Activated B cell treated with CpG ODN at 0.5 μM for 24 hours (primary cell): Measurements from ENCODE around the gene TRMT44. TPM values are rescaled to one million over a fixed set of nuclear protein-coding genes. Genes with fewer than 3 reads are reported as not detected.
"Not testable (repeated sequence)": the region's sequence is repeated elsewhere in the genome, so short reads cannot be mapped to it uniquely, and the experiment has no call there.

Source experiments
- ATAC-seq: fragments of 200-7000 bp; cut with Tn5 transposase; one replicate; pipeline ENCODE4 v1.10.0; 2021; ENCODE audit warnings: low read depth, mild to moderate bottlenecking, moderate library complexity
- CTCF ChIA-PET: fragments of 350-600 bp; sonication (Branson Sonifier 250); formaldehyde crosslinking; loops from one replicate; lab custom pipeline; 2021; ENCODE audit warnings: antibody characterized with exemption; lab: Charles Lee
- POLR2A ChIA-PET: fragments of 350-600 bp; sonication (Branson Sonifier 250); formaldehyde crosslinking; loops from one replicate; lab custom pipeline; 2021; ENCODE audit warnings: antibody characterized with exemption; lab: Charles Lee
- DNase-seq: peaks from one replicate; pipeline ENCODE4 v3.0.0; 2022
- H3K27ac Mint-ChIP-seq: one replicate; pipeline ENCODE4 v1.8.0; 2020; ENCODE audit warnings: mixed read lengths
- H3K27me3 Mint-ChIP-seq: one replicate; pipeline ENCODE4 v1.8.0; 2021; ENCODE audit warnings: mixed read lengths
- H3K36me3 Mint-ChIP-seq: one replicate; pipeline ENCODE4 v1.8.0; 2021; ENCODE audit warnings: low read depth, mixed read lengths
- H3K4me1 Mint-ChIP-seq: one replicate; pipeline ENCODE4 v1.8.0; 2021; ENCODE audit warnings: mixed read lengths
- H3K4me3 Mint-ChIP-seq: one replicate; pipeline ENCODE4 v1.8.0; 2020; ENCODE audit warnings: mild to moderate bottlenecking, mixed read lengths
- H3K9me3 Mint-ChIP-seq: one replicate; pipeline ENCODE4 v1.8.0; 2020; ENCODE audit warnings: mixed read lengths
- intact Hi-C: fragments of 100-400 bp; cut with micrococcal nuclease; formaldehyde crosslinking; loops from one replicate; pipeline ENCODE4 v1.15.1; 2024
- total RNA-seq: library from RNA; stranded (reverse); gene quantifications from 2 replicates; pipeline ENCODE4 v1.2.3, GENCODE V29; 2022
- TF ChIP-seq, protein P1 (sequence below): fragments of 200-600 bp; IDR thresholded peaks from one replicate; pipeline ENCODE4 v1.8.0; 2022; ENCODE audit warnings: antibody characterized with exemption, mild to moderate bottlenecking

The TRMT44 gene
- total RNA-seq, 1 donor from 2014 or later = 33.8 TPM

DNA sequence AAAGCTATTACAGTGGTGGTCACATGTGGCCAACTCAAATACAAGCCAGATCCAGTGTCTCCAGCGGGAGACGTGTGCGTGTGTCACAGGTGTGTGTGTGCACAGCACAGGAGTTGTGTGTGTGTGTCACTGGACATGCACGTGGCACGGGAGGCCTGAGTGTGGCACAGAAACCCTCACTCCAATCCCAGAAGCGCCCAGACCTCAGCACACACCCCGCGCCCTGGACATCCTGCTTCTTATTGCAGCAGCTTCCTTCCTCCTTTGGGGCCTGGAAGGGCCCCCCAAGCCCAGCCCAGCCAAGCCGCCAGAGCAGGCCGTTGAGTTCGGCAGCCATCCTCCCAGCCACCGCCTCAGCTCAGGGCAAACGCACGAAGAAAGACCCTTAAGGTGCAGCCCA is 37.9 kb upstream of the TRMT44 start:
- no peak for DNase-seq
- TF ChIP-seq, protein P1, sequence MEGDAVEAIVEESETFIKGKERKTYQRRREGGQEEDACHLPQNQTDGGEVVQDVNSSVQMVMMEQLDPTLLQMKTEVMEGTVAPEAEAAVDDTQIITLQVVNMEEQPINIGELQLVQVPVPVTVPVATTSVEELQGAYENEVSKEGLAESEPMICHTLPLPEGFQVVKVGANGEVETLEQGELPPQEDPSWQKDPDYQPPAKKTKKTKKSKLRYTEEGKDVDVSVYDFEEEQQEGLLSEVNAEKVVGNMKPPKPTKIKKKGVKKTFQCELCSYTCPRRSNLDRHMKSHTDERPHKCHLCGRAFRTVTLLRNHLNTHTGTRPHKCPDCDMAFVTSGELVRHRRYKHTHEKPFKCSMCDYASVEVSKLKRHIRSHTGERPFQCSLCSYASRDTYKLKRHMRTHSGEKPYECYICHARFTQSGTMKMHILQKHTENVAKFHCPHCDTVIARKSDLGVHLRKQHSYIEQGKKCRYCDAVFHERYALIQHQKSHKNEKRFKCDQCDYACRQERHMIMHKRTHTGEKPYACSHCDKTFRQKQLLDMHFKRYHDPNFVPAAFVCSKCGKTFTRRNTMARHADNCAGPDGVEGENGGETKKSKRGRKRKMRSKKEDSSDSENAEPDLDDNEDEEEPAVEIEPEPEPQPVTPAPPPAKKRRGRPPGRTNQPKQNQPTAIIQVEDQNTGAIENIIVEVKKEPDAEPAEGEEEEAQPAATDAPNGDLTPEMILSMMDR = no peak
- H3K36me3 Mint-ChIP-seq = peaks cover 60% of the 10 kb centered on the region
- H3K27ac Mint-ChIP-seq = no peak overlapping the region
- intact Hi-C loops = loop anchor here (1.0 to 2.0 kb wide), 3 partner anchors 160 to 598 kb away; no protein-coding TSS in a partner anchor
- no peak for ATAC-seq
- ChIA-PET CTCF (interaction anchor here (0.7 to 2.7 kb wide), 7 partner anchors 9 to 600 kb away, joined by 3 to 17 read pairs (median 6); no protein-coding TSS in a partner anchor), POLR2A (no interaction called here)
- peaks cover 5% of the 10 kb centered on the region for H3K4me1 Mint-ChIP-seq
- H3K4me3 Mint-ChIP-seq = no peak overlapping the region
- no peaks in the 10 kb centered on the region for H3K9me3 Mint-ChIP-seq
- H3K27me3 Mint-ChIP-seq = no peaks in the 10 kb centered on the region

DNA sequence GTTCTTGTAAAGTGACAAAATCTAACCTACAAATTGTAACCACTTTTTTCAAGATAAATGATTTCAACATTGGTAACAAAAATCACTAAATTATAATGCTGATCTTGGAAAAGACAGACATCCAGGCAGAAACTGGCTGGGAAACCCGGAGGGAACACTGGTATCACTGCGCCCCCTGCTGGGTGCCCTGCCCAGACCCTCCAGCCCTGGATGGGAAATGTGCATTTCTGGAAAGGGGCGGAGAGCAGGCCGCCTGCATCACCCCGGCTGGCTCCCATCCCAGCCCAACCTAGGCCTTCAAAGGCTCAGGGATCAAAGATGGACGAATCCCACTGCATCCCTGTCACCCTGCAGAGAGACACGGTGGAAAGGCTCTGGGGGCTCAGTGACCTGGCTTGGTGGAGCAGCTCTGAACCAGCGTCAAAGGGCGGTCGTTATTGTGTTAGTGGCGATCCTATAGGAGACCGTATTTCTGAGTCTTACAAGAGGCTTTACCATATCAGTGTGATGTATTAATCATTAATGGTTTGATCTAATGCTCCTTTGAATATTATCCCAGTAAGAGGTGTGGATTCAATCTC is 37.3 kb upstream of the TRMT44 start:
- DNase-seq = peak; percentile 50
- no peaks in the 10 kb centered on the region for H3K27me3 Mint-ChIP-seq
- TF ChIP-seq, protein P1 = peak; percentile 39
- H3K9me3 Mint-ChIP-seq = no peaks in the 10 kb centered on the region
- no peak overlapping the region for H3K4me3 Mint-ChIP-seq
- peak; percentile 50 for ATAC-seq
- POLR2A ChIA-PET = no interaction called here
- intact Hi-C loops = loop anchor here (1.0 to 2.0 kb wide), 3 partner anchors 161 to 598 kb away; no protein-coding TSS in a partner anchor
- peaks cover 5% of the 10 kb centered on the region for H3K4me1 Mint-ChIP-seq
- CTCF ChIA-PET = interaction anchor here (0.6 to 2.7 kb wide), 9 partner anchors 8 to 601 kb away, joined by 3 to 17 read pairs (median 5); no protein-coding TSS in a partner anchor
- peaks cover 64% of the 10 kb centered on the region for H3K36me3 Mint-ChIP-seq
- H3K27ac Mint-ChIP-seq = no peak overlapping the region

DNA sequence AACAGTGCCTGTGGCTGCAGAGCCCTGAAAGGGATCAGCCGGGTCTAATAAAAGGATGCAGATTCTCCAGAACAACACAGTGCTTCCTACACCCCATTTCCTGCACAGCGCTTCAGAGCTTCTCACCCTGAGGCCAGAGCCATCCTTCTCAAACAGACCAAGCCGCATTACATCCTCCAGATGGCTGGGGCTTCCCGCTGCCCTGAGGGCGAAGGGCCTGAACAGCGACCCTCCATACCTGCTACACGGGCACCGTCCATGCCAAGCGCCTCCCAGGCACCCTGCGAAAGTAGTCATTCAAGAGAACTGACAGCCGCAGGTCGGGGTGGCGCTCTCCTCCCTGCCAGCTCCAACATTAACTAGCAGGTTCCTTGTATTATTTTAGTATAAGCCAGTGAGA is 36.6 kb upstream of the TRMT44 start:
- Mint-ChIP-seq H3K36me3 (peaks cover 63% of the 10 kb centered on the region), H3K4me3 (no peak overlapping the region), H3K4me1 (no peaks in the 10 kb centered on the region), H3K27me3 (no peaks in the 10 kb centered on the region), H3K27ac (no peak overlapping the region), H3K9me3 (no peaks in the 10 kb centered on the region)
- ATAC-seq (no peak), DNase-seq (no peak)
- intact Hi-C loops = loop anchor here (1.0 to 2.0 kb wide), 3 partner anchors 162 to 599 kb away; no protein-coding TSS in a partner anchor
- POLR2A ChIA-PET = no interaction called here
- CTCF ChIA-PET = interaction anchor here (0.6 to 2.7 kb wide), 5 partner anchors 11 to 600 kb away, joined by 3 to 17 read pairs (median 6); no protein-coding TSS in a partner anchor
- TF ChIP-seq, protein P1 = no peak

DNA sequence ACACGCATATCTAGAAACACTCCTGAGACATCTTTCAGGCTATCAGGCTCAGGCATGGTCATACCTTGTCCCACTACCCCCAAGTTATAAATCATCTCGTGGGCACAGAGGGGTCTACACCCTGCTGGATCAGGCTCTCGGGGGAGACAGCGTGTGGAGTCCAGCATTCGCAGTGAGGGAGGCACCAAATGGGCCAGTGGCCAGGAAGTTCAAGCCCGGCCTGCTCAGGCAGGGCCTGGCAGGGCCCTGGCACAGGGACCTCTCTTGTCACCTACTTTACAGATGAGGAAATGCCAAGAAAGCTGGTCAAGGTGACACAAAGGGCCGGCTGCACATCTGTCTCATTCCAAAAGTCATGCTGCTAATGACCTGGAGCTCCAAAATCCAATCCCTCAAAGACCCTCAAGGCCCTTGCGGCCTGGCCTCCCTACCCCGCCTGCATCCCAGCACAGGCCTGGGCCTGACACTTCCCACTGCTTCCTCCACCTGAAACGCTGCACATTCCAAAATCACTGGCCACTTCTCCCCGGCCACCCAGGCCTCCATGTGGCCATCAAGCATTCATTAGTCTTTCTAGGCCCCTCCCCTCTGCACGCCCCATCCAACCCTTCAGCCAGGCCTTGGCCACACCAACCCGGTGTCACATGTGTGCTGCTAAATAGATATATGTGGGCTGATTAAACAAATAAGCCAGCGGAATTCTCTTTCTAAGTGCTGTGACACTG is 35.6 kb upstream of the TRMT44 start:
- POLR2A ChIA-PET = no interaction called here
- H3K27ac Mint-ChIP-seq = no peak overlapping the region
- no peak overlapping the region for H3K4me3 Mint-ChIP-seq
- DNase-seq (no peak), ATAC-seq (no peak)
- intact Hi-C loops = no loop called here
- no peaks in the 10 kb centered on the region for H3K9me3 Mint-ChIP-seq
- H3K4me1 Mint-ChIP-seq = no peaks in the 10 kb centered on the region
- H3K27me3 Mint-ChIP-seq = no peaks in the 10 kb centered on the region
- TF ChIP-seq, protein P1 = no peak
- CTCF ChIA-PET = no interaction called here
- peaks cover 66% of the 10 kb centered on the region for H3K36me3 Mint-ChIP-seq

DNA sequence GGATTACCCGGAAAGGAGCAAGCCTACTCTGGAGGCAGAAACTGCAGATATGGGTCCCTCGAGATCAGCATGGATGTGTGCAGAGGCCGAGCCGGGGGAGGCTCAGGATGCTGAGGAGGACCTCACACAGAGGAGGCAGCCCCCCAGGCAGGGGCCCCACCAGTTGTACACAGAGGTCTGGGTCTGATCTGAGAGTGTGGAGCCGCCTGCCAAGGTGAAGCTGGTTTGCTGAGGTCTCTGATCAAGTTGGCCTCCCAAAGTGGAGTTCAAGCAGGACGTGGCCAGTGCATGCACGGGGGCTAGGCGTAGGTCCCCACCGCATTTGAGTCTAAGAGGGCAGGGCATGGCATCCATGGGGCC is 35.1 kb upstream of the TRMT44 start:
- TF ChIP-seq, protein P1 = no peak
- Mint-ChIP-seq H3K36me3 (peaks cover 63% of the 10 kb centered on the region), H3K4me3 (no peak overlapping the region), H3K4me1 (peaks cover under 1% of the 10 kb centered on the region), H3K27me3 (no peaks in the 10 kb centered on the region), H3K27ac (no peak overlapping the region), H3K9me3 (no peaks in the 10 kb centered on the region)
- ChIA-PET CTCF (interaction anchor here (1.0 kb wide), 1 partner anchor 229 kb away, joined by 3 read pairs; no protein-coding TSS in a partner anchor), POLR2A (no interaction called here)
- no peak for DNase-seq
- intact Hi-C loops = no loop called here
- no peak for ATAC-seq

DNA sequence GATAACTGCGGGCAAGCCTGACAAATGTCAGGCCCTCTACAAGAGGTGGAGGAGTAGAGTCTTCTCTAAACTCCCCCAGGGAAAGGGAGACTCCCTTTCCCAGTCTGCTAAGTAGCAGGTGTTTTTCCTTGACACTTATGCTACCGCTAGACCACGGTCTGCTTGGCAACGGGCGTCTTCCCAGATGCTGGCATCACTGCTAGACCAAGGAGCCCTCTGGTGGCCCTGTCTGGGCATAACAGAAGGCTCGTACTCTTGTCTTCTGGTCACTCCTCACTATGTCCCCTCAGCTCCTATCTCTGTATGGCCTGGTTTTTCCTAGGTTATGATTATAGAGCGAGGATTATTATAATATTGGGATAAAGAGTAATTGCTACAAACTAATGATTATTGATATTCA is 33.7 kb upstream of the TRMT44 start:
- H3K4me3 Mint-ChIP-seq, H3K4me1 Mint-ChIP-seq, H3K27me3 Mint-ChIP-seq, H3K27ac Mint-ChIP-seq, intact Hi-C loops, DNase-seq, POLR2A ChIA-PET, H3K9me3 Mint-ChIP-seq, ATAC-seq: not testable (repeated sequence)
- CTCF ChIA-PET = interaction anchor here (1.1 kb wide), 2 partner anchors 165 to 230 kb away, joined by 3 to 4 read pairs; no protein-coding TSS in a partner anchor
- peaks cover 62% of the 10 kb centered on the region for H3K36me3 Mint-ChIP-seq
